ENCODE data around the gene ANXA8. TPM values are rescaled to one million over a fixed set of nuclear protein-coding genes. Genes with fewer than 3 reads are reported as not detected.

The ANXA8 gene
- polyA plus RNA-seq, 1 donor from 2014 or later = not detected

GRCh38 chr10:47419421-47419820 is 64.5 kb downstream of the ANXA8 start:
- H3K27me3 ChIP-seq (ENCODE audit: insufficient read depth, low read depth, low read length) = no peaks in the 10 kb centered on the region
- H3K27ac ChIP-seq (ENCODE audit: low read length) = no peak overlapping the region
- no peaks in the 10 kb centered on the region for H3F3A ChIP-seq (ENCODE audit: insufficient read depth, low read length, poor library complexity, severe bottlenecking)
- H4K20me1 ChIP-seq (ENCODE audit: insufficient read depth) = no peaks in the 10 kb centered on the region
- H3K9me3 ChIP-seq (ENCODE audit: low read length) = no peaks in the 10 kb centered on the region
- no peaks in the 10 kb centered on the region for H3K79me2 ChIP-seq (replicated peaks; ENCODE audit: insufficient read depth, low read length)
- H3K36me3 ChIP-seq (ENCODE audit: insufficient read depth, low read length) = no peaks in the 10 kb centered on the region
- TF ChIP-seq POLR2AphosphoS5 (IDR thresholded peaks at IDR 0.05) = no peak
- no peak for TF ChIP-seq EP300 (conservative IDR thresholded peaks at IDR 0.05; ENCODE audit: poor library complexity, severe bottlenecking)
- TF ChIP-seq TAF1 (IDR thresholded peaks at IDR 0.05; ENCODE audit: low read depth) = no peak
- no peak for TF ChIP-seq RAD21 (conservative IDR thresholded peaks at IDR 0.05)
- no peak for TF ChIP-seq EZH2 (IDR thresholded peaks at IDR 0.05; ENCODE audit: borderline replicate concordance, insufficient read depth, low read length, poor library complexity, severe bottlenecking)
- TF ChIP-seq SMC3 (conservative IDR thresholded peaks at IDR 0.05; ENCODE audit: poor library complexity) = no peak
- no peak for TF ChIP-seq MXI1 (conservative IDR thresholded peaks at IDR 0.05; ENCODE audit: poor library complexity, severe bottlenecking)
- no peak for TF ChIP-seq REST (IDR thresholded peaks at IDR 0.05; ENCODE audit: borderline replicate concordance)
- no peak for TF ChIP-seq CTCF (IDR thresholded peaks at IDR 0.05; ENCODE audit: poor library complexity, severe bottlenecking)
- no peak overlapping the region for H3K9ac ChIP-seq (ENCODE audit: low read length)
- no peak overlapping the region for H3K4me2 ChIP-seq (ENCODE audit: low read length)
- H3K4me3 ChIP-seq (ENCODE audit: low read length) = no peak overlapping the region
- no peak overlapping the region for H2AFZ ChIP-seq (ENCODE audit: low read depth, low read length)
- H3K9me2 ChIP-seq (ENCODE audit: insufficient read depth, low read length) = no peaks in the 10 kb centered on the region

GRCh38 chr10:47418966-47419365 is 64.9 kb downstream of the ANXA8 start:
- no peaks in the 10 kb centered on the region for H3K27me3 ChIP-seq (ENCODE audit: insufficient read depth, low read depth, low read length)
- H3K36me3 ChIP-seq (ENCODE audit: insufficient read depth, low read length) = no peaks in the 10 kb centered on the region
- H4K20me1 ChIP-seq (ENCODE audit: insufficient read depth) = no peaks in the 10 kb centered on the region
- no peak overlapping the region for H3K9ac ChIP-seq (ENCODE audit: low read length)
- TF ChIP-seq CTCF (IDR thresholded peaks at IDR 0.05; ENCODE audit: poor library complexity, severe bottlenecking) = no peak
- no peak for TF ChIP-seq RAD21 (conservative IDR thresholded peaks at IDR 0.05)
- no peak for TF ChIP-seq TAF1 (IDR thresholded peaks at IDR 0.05; ENCODE audit: low read depth)
- TF ChIP-seq SMC3 (conservative IDR thresholded peaks at IDR 0.05; ENCODE audit: poor library complexity) = no peak
- no peak for TF ChIP-seq MXI1 (conservative IDR thresholded peaks at IDR 0.05; ENCODE audit: poor library complexity, severe bottlenecking)
- no peak for TF ChIP-seq REST (IDR thresholded peaks at IDR 0.05; ENCODE audit: borderline replicate concordance)
- TF ChIP-seq POLR2AphosphoS5 (IDR thresholded peaks at IDR 0.05) = no peak
- TF ChIP-seq EZH2 (IDR thresholded peaks at IDR 0.05; ENCODE audit: borderline replicate concordance, insufficient read depth, low read length, poor library complexity, severe bottlenecking) = no peak
- TF ChIP-seq EP300 (conservative IDR thresholded peaks at IDR 0.05; ENCODE audit: poor library complexity, severe bottlenecking) = no peak
- H3F3A ChIP-seq (ENCODE audit: insufficient read depth, low read length, poor library complexity, severe bottlenecking) = no peaks in the 10 kb centered on the region
- no peaks in the 10 kb centered on the region for H3K9me3 ChIP-seq (ENCODE audit: low read length)
- H3K4me3 ChIP-seq (ENCODE audit: low read length) = no peak overlapping the region
- no peak overlapping the region for H2AFZ ChIP-seq (ENCODE audit: low read depth, low read length)
- no peaks in the 10 kb centered on the region for H3K79me2 ChIP-seq (replicated peaks; ENCODE audit: insufficient read depth, low read length)
- H3K9me2 ChIP-seq (ENCODE audit: insufficient read depth, low read length) = no peaks in the 10 kb centered on the region
- H3K27ac ChIP-seq (ENCODE audit: low read length) = no peak overlapping the region
- H3K4me2 ChIP-seq (ENCODE audit: low read length) = no peak overlapping the region

Measured in neural cell (in vitro differentiated cells).